Mucosa of gallbladder (tissue), 1 donor: Measurements from ENCODE around the gene IARS1. TPM values are rescaled to one million over a fixed set of nuclear protein-coding genes. Genes with fewer than 3 reads are reported as not detected.

Experiments
- DNase-seq: peaks from one replicate; pipeline ENCODE4 v3.0.0-alpha.2; 2020; ENCODE audit warnings: low spot score
- total RNA-seq: library from RNA; stranded (reverse); gene quantifications from one replicate; pipeline ENCODE4 v1.2.1, GENCODE V29; 2021
- donor health status: DM: no; HTN: no; CAD: no.

Gene IARS1
- total RNA-seq, result 56.7 TPM

DNA sequence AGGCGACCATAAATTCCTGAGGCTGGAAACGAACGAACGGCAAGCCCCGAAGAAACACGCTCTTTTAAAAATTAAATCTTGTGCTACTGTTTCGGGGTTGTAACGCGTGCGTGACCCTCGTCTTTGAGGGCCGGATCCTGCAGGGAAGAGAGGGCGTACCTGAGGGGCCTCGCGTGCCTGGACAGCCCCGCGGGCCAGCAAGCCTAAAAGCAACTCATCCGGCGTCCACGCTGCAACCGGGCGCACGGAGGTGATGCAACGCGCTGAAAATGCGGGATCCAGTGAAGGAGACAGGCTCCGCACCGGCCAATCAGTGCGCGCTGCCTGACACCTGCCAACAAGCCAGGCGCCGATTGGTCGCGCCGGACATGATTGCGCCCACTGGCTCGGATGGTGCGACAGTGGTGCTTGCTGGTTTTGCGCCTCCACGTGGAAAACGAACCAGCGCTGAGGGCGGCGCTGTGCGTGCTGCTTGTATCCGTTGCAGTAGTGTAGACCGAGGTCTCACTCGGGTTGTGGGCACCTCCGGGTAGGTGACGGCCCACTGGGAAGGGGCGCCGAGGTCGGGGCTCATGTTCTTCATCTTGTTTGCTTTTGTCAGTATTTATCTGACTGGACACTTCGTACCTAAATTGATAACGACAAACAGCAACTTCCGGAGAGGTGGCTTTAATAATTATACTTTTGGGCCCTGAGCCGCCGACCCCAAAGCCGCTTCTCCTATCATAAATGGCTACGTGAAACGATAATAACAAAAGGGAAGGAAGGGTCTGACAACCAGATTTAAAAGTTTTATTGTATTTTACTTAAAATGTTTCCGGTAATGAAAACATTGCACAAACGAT lies at the start of gene IARS1:
TSS of gene IARS1 (minus strand) at position 246 of the 845 bp plus-strand sequence. CDS start 4,278 bp downstream, outside the sequence.
- peak; percentile 99 for DNase-seq

DNA sequence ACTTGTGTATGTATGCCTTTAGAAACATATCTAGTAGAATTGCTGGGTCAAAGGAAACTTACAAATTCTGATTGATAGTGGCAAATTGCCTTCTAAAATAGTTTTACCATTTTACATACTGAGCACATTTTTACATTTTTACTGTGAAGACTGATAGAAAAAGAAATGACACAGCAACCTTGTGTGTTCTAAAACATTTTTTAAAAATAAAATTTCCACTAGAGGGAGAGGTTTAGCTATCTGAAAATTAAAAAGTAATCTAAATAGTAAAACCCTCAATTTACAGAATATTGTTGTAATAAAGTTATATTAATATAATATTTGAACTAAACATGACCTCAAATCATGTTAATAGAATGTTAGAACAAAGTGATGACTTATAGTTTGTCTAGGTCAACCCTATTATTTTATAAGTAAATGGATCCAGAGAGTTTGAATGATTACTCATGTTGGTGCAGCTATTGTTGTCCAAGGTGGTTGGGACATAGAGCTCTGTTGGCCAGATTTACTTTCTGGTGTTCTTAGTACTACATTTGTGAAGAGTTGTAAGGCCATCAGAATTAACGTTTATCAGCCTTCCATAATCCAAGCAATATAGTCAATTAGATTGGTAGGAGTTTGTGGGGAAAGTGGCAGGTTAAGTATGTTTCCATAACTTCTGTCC lies 49.5 kb upstream of the IARS1 start:
- DNase-seq, result no peak

DNA sequence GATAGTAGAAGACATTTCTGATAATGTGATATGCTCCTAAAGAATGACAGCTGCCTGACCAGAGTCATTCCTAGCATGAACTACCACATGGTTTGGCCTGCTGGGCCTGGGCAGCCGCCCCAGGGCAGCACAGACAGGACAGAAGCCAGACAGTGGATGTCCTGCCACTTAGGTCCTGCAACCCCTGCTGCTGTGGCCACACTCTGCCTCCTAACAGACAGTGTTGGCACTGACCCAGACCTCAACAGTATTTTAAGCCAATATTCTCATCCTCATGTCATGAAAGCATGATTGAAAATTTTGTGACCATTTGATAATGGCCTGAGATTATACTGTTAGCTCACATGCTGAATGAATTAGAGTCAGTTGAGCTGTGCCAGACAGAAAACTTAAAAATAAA lies 48.1 kb upstream of the IARS1 start:
- no peak for DNase-seq

DNA sequence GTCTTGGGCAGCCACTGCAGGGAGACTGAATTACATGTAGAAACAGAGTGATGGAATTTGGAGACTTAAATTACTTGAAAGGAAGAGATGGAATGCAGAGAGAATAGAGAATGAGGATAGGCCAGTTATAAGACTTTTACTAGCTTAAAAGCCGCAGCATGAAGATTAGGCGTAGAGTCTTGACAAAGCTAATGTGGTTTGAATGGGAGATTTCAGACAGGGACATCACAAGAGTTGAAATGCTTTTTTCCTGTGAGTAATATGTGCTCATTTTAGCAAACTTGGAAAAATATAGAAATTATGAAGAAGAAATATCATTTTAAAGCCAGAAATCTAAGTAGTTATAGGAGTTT lies 39.8 kb upstream of the IARS1 start:
- no peak for DNase-seq

DNA sequence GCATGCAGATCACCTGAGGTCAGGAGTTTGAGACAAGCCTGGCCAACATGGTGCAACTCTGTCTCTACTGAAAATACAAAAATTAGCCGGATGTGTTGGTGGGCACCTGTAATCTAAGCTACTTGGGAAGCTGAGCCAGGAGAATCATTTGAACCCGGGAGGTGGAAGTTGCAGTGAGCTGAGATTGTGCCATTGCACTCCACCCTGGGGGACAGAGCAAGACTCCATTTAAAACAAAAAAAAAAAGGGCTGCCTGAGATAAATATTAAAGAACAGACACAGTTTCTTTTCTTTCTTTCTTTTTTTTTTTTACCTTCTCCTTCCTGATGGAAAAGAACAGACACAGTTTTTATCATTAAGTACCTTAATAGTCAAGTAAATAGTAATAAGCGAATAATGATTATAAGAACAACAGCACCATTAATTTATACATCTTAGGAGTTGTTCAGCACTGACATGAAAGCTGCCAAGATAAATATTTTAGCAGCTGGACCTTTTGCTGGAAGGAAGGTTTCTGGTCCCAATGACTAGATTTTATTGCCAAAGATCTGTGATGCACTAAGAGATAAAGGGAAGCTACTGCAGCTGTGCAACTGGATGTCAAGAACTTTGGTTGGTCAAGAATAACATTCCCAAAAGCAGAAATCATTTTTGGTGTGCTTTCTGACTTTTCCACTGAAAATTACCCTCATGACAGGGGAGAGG lies 39.2 kb upstream of the IARS1 start:
- no peak for DNase-seq

DNA sequence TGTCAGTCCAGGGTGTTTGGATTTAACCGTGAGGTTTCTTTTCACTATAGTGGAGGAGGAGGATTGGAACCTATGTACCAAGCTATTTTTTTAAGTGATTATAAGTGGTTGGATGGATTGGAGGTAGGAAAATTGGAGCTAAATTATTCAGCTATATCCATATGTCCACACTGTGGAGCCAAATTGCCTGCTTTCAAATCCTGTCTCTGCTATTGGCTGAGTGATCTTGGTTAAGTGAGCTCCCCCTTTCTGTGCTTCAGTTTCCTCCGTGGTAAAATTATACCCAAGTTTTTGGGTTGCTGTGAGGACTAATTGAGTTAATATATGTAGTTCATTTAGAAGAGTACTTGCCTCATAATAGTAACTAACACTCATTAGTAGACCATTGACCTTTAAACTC lies 34.7 kb upstream of the IARS1 start:
- DNase-seq, result no peak

DNA sequence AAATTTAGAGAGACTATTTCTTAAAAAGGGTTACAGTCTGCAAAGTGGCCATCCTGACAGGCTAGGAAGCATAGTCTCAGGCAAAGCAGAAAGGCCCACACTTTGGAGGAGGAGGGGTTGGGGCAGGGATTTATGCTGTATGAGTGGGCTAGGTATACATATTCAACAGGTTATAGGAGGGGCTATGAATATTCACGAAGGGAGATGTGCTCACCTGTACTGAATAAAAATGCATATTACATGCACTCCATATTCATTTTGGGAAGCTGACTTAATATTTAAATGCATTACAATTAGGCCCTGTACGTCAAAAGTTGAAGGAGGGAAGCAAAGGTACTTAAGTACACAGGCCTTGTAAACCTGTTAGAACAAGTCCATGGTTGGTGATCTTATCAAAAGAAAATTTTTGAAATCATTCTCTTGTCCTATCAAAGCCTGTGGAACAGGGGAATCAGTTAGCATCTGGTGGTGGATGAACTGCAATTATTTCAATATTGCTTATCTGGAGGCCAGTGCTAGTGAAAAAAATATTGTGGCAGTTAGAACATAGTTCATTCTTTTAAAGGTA lies 33.9 kb upstream of the IARS1 start:
- DNase-seq, result no peak

DNA sequence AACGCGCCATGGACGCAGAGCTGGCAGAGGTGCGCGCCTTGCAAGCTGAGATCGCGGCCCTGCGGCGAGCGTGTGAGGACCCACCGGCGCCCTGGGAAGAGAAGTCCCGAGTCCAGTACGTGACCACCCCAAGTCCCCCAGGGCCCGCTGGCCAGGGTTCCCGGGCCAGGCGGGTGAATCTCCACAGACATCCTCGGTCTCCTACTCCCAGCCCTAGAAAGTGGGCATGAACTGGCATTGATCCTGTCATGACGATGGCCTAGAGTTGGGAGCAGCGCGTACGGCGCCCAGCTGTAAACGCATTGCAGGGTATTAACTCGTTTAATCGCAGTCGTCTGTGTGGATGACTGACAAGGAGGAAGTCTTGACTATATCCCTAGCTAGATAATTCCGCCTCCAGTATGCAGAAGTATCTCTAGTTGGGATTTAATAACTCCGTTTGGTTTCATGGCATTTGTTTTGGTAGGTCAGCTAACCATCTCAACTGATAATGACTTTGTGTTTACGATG lies 32.5 kb upstream of the IARS1 start:
- no peak for DNase-seq

DNA sequence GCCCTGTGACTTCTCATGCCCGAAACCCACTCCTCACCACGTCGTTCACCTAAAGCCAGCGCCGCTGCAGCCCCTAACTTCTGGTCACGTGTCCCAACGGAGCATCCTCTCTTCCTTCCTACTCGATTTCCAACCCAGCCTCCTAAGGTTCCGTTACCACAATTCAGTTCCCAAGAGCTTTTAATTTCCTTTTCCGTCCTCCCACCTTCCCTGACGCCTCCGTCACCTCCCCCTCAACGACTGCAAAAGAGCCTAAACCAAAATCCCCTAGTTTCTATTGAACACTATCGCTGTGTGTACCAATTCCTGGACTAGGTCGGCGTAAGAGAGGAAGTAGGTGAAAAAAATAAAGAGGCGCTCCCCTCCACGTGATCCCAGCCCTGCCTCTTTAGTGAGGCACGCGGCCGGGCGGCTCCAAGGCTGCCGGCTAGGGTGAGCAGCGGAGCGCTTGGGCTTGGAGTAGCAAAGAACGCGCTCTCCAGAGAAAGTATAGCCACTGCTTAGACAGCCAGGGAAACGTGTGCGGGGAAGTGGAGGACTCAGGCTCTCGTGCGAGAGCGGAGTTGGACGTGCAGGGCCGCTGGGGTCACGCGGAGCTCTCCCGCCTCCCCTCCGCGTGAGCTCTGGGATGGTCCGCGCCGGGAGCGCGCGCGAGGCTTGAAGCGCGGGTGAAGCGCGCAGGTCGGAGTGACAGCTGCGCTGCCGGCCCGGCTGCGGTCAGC lies 31.9 kb upstream of the IARS1 start, which contains the start of the genes CENPP and NOL8:
TSS of gene CENPP (plus strand) at position 685 of the 722 bp plus-strand sequence.
TSS of gene NOL8 (minus strand) at position 82 of the 722 bp plus-strand sequence. CDS start 1,189 bp downstream, outside the sequence.
- peak; percentile 90 for DNase-seq

DNA sequence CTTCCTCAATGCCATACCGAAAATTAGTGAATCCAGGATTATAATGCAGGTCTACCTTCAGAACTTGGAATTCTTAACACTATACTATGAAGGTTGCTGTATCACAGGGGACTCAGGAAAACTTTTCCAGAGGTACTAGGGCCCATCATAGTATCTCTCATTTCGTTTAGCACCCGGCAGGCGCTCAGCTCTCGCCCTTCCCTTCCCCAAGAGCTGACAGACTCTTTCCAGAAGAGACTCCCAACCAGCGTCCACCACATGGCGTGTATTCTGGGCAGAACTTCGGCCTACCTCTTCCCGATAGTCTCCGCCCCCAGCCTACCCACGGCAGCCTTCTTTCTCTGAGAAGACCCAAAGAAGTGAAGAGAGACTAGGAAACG lies 31.4 kb upstream of the IARS1 start:
- DNase-seq, result no peak

DNA sequence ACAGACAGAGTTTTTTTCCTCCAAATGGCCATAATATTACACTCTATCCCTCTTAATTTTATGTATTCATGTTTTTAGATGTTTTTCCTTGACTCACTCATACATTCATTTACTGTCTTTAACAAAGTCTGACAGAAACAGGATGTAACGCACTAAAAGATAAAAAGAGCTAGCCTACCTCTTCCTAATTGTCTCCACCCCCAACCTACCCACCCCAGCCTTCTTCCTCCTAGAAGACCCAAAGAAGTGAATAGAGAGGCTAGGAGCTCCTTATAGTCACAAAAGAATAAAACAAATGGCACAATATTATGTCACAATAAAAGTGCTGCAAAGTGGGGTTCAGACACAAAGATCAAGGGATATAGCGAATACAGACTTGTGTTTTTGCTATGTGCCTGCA lies 30.9 kb upstream of the IARS1 start:
- no peak for DNase-seq

DNA sequence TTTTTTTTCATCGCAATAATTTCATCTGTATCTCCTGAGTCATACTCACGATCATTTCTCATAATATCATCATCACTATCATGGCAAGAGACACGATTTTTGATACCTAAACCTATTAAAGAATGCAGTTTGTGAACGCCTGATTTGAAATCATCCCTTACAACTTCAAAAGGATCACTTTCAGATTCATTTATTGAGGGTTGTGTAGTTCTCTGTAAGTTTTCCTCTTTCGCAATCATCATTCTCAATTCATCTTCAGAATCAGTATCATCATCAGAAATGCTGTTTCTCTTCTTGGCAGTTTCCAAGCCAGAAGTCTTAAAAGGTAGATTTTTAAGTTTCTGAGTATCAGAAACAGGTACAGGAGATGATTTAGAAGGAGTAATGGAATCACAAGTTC lies 22.0 kb upstream of the IARS1 start:
- no peak for DNase-seq

DNA sequence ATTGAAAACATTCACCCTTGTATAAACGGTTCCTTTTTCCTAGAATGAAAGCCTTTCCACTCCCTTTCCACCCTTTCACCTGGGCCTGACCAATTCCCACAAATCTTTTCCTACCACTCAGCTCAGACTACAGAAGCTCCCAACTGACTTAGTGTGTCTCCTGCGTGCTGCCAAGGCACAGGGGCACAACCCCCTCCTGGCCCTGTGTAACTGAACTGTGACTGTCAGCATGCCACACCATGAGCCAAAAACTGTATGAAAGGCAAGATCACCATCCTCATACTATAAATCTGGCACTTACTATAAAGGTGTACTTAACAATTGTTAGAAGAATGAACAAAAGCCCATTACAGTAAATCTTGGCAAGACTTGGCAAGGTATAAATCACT lies 20.1 kb upstream of the IARS1 start:
- DNase-seq, result no peak

DNA sequence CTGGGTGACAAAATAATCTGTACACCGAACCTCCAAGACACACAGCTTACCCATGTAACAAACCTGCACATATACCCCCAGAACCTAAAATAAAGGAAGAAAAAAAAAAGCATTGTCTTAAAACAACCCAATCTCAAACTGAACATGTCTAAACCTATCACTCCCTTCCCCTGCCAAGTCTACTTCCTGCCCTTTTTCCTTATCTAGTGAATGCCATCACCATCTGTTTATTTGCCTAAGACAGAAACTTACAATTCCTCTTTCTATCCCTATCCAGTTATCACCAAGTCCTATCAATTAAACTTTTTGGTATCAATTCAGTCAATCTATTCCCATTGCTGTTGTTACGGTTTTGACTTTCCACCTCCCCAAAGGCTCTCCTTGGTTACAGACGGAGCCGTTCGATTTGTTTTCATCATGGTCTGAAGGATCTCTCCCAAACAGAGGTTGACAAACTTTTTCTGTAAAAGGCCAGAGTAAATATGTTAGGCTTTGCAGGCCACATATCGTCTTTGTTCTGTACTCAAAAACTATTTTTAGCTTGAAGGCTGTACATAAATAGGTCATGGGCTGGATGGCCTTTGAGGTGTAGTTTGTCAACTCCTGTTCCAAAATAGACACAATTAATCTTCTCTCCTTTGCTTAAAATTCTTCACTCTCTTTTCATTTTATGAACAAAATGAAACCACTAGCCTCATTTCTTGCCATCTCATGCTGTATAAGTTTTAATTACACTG lies 19.6 kb upstream of the IARS1 start:
- DNase-seq, result no peak

DNA sequence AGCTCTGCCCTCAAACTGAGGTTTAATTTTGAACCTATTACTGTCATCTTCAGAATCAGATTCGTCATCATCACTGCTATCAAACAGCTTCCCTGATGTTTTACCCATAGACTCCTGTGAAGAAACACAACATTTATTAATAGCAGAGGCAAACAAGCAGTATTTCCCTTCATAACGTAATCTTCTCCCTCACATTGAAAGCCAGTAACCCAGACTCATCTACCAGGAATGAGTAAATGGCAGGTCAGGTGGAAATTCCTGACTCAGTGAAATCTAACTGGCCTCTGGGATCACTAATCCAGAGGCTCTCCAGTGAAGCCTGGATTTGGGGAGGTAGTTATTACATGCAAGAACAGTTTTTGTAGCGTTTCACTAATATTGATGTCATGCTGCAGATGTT lies 17.1 kb upstream of the IARS1 start:
- no peak for DNase-seq

DNA sequence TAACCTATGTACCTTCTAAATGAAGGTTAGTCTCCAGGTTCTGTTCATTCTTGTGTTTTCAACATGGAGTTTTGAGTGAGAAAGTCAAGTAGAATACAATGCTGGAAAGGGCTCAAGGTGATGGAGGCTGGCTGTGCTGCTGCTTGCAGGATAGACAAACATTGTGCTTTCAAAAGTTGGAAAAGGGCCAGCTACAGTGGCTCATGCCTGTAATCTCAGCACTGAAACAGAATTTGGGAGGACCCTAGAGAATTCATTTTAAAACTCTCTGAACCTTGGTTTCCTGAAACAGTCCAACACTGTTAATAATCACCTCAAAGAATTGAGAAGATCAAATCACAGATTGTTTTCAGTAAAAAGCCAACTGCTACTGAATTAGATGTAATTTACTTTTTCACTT lies 15.4 kb upstream of the IARS1 start:
- no peak for DNase-seq

DNA sequence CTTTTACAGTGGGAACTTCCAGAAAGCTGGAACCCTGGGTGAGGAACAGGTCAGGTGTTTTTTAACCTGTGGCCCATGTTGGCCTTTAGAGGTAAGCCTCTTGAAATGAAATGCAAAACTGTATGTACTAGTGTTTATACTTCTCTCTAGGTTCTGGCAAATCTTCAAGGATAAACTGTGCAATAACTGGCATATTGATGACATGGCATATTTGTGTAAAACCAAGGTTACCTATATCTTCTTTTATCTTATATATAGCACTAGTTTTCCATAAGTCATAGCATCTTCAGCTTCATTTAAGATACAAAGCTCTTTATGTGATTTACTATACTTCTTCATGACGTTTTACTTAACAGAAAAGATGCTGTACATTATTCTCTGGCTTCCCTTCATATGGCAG lies 7.4 kb upstream of the IARS1 start:
- DNase-seq, result no peak

DNA sequence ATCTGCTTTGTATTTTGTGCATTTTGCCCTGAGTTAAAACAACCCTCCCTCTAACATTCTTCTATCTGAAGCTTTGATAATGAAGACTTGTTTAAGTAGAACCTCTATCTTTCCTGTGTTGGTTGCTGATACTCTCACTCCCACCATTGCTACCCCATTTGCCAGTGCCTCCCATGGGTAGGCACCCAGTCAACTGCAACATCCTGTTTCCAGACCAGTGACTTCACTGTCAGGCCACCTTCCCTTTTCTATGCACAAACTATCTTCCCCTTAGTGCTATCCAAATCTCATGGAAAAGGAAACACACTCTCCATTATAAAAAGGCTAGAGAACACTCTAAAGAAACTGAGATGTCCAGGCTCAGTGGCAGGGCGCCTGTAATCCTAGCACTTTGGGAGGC lies 5.6 kb upstream of the IARS1 start:
- DNase-seq, result no peak

DNA sequence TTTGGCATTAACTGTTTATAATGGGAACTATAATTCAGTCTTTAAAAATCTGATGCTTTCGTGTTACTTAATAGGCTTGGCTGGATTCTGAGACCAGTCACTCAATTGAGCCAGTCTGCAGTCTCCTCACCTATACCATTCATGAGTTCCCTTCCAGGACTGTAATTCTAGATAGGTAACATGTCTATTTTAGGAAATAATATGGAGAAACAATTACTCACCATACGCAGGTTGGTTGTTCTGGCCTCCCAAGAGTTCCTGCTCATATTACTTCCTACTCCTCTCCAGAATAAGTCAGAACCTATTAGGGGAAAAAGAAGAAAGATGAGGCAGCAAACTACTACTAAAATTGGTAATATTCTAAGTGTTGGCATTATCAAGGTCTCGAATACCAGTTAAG lies 4.5 kb upstream of the IARS1 start:
- no peak for DNase-seq

DNA sequence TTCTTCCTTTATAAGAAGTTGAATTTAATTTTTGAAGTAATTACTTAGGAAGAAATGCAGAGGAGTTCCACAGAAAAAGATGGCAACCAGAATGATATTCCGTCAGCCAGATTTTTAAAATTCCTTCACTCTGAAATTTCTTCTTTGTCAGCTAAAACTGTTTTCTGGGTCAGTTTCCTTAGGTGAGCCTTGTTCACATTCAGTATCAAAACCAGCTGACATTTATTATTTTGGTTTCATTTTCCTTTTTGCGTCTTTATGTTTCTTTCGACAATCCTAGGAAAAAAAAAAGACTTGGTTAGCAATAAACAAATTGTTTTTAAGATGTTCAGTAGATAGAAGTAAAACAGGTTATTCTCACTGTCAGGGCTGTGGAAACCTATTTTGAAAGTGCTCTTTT lies 4.1 kb upstream of the IARS1 start:
- DNase-seq, result no peak

DNA sequence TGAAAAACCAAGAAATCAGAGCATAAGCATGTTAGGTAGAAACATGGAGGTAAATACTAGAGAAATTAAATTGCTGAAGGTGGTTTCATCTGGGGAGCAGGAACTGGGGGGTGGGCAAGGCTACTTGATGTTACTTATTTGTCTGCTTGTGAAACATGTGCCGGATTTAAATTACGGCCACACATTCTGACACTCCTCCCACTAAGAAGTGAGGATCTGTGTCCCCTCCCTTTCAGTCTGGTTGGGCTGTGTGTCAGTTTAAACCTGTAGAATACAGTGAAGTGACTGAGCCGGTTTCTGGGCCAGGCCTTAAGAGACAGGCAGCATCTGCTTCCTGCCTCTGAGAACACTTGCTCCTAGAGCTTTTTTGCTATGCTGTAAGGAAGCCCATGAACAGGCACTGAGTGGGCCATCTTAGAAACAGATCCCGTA lies 2.3 kb upstream of the IARS1 start:
- DNase-seq, result no peak
